Esophagus muscularis mucosa (tissue), 3 donors: ENCODE data around the gene HAUS7.

Experiments used
- CTCF ChIP-seq, 3 experiments: fragments of 200-600 bp in 2 of 3; fragments of 450-650 bp in 1 of 3; sonication (generic) in 2 of 3; IDR thresholded peaks; one replicate each; pipeline ENCODE4 v1.5.1; 2017 to 2019; ENCODE audit warnings: antibody characterized with exemption in 3 of 3, mild to moderate bottlenecking in 2 of 3, moderate library complexity in 1 of 3
- POLR2AphosphoS5 ChIP-seq, 2 donors: sonication (generic); formaldehyde crosslinking; IDR thresholded peaks; one replicate each; pipeline ENCODE4 v1.6.1; 2017; ENCODE audit warnings: antibody characterized with exemption in 2 of 2

GRCh38 chrX:153502796-153503195 lies 32.4 kb upstream of the HAUS7 start:
- TF ChIP-seq POLR2AphosphoS5 (IDR thresholded peaks at IDR 0.05) (no peak), CTCF (IDR thresholded peaks at IDR 0.05) (no peak)
